ENCODE measurements around the gene CIAO3.

The CIAO3 gene

DNA sequence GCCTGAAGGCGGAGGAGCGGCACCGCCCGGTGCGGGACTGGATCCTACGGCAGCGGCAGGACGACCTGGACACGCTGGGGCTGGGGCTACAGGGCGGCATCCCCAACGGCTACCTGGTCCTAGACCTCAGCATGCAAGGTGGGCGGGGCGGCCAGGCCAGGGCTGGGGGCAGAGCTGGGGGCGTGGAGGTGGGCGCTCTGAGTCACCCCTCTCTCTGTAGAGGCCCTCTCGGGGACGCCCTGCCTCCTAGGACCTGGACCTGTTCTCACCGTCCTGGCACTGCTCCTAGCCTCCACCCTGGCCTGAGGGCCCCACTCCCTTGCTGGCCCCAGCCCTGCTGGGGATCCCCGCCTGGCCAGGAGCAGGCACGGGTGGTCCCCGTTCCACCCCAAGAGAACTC is 27.6 kb upstream of the CIAO3 start:
- H3K4me3 ChIP-seq (ENCODE audit: low read depth, low read length), result no peak overlapping the region
- DNase-seq (ENCODE audit: low read depth), result no peak
- TF ChIP-seq, protein P1, sequence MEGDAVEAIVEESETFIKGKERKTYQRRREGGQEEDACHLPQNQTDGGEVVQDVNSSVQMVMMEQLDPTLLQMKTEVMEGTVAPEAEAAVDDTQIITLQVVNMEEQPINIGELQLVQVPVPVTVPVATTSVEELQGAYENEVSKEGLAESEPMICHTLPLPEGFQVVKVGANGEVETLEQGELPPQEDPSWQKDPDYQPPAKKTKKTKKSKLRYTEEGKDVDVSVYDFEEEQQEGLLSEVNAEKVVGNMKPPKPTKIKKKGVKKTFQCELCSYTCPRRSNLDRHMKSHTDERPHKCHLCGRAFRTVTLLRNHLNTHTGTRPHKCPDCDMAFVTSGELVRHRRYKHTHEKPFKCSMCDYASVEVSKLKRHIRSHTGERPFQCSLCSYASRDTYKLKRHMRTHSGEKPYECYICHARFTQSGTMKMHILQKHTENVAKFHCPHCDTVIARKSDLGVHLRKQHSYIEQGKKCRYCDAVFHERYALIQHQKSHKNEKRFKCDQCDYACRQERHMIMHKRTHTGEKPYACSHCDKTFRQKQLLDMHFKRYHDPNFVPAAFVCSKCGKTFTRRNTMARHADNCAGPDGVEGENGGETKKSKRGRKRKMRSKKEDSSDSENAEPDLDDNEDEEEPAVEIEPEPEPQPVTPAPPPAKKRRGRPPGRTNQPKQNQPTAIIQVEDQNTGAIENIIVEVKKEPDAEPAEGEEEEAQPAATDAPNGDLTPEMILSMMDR (IDR thresholded peaks at IDR 0.05; ENCODE audit: low read depth, low read length, missing control alignments), result no peak

DNA sequence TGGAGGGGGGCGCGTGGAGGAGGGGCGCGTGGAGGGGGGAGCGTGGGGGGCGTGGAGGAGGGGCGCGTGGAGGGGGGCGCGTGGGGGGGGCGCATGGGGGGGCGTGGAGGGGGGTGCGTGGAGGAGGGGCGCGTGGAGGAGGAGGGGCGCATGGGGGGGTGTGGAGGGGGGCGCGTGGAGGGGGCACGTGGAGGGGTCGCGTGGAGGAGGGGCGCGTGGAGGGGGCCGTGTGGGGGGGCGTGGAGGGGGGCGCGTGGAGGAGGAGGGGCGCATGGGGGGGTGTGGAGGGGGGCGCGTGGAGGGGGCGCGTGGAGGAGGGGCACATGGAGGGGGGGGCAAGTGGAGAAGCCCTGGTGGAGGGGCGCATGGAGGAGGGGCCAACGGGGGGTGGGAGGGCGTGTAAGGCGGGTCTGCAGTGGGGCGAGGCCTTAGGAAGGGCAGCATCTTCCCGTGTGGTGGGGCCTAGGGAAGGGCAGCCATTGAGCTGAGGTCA is 27.0 kb upstream of the CIAO3 start:
- TF ChIP-seq, protein P1 (IDR thresholded peaks at IDR 0.05; ENCODE audit: low read depth, low read length, missing control alignments), result no peak
- no peak overlapping the region for H3K4me3 ChIP-seq (ENCODE audit: low read depth, low read length)
- no peak for DNase-seq (ENCODE audit: low read depth)

DNA sequence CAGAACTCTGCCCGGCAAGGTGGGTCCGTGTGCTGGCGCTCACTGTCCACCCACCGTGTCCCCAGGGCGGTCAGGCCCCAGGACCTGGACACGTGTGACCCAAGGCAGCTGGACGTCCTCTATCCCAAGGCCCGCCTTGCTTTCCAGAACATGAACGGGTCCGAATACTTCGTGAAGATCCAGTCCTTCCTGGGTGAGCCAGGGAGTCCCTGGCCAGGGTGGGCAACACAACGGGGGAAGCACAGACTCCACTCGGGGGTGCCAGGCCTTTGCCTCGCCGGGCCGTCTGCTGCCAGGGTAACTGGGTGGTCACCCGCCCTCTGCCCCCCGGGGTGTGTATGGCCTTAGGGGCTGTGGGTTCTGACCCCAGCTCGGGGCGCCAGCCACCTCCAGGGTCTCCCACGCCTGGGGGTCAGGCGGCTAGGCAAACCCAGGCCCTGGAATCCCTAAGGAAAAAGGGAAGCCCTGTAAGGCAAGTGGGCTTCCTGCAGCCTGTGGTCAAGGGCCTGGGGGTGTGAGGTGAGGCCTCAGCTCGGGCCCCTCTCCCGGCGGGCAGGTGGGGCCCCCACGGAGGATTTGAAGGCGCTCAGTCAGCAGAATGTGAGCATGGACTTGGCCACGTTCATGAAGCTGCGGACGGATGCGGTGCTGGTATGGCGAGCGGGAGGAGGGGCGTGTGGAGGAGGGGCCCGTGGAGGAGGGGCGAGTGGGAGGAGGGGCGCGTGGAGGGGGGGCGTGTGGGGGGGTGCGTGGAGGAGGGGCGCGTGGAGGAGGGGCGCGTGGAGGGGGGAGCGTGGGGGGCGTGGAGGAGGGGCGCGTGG is 26.2 kb upstream of the CIAO3 start:
- no peak for DNase-seq (ENCODE audit: low read depth)
- TF ChIP-seq, protein P1 (IDR thresholded peaks at IDR 0.05; ENCODE audit: low read depth, low read length, missing control alignments), result no peak
- no peak overlapping the region for H3K4me3 ChIP-seq (ENCODE audit: low read depth, low read length)

DNA sequence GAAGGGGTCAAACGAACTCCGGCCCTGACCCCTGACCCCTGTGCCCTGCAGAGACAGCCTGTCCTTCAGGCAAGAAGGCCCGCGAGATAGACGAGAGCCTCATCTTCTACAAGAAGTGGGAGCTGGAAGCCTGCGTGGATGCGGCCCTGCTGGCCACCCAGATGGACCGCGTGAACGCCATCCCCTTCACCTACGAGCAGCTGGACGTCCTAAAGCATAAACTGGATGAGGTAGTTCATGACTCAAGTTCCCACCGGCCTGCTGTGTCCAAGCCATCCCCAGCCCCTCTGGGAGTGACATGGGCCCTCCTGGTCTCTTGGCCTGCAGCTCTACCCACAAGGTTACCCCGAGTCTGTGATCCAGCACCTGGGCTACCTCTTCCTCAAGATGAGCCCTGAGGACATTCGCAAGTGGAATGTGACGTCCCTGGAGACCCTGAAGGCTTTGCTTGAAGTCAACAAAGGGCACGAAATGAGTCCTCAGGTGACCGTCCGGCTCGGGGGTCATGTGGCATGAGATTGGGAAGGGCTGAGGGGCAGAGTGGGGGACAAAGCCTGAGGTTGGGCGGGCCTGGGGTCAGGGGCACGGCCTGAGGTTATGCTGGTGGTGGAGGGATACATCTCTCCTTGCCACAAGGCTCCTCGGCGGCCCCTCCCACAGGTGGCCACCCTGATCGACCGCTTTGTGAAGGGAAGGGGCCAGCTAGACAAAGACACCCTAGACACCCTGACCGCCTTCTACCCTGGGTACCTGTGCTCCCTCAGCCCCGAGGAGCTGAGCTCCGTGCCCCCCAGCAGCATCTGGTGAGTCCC is 25.4 kb upstream of the CIAO3 start:
- TF ChIP-seq, protein P1 (IDR thresholded peaks at IDR 0.05; ENCODE audit: low read depth, low read length, missing control alignments), result no peak
- no peak for DNase-seq (ENCODE audit: low read depth)
- no peak overlapping the region for H3K4me3 ChIP-seq (ENCODE audit: low read depth, low read length)

DNA sequence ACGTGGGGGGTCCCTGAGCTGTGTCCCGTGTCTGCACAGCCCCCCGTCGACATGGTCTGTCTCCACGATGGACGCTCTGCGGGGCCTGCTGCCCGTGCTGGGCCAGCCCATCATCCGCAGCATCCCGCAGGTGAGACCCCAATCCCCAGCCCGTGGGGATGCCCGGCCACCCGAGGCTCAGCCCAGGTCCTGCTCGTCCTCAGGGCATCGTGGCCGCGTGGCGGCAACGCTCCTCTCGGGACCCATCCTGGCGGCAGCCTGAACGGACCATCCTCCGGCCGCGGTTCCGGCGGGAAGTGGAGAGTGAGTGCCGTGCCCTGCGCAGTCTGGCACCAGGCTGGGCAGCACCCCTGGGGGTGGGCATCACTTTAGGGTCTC is 24.7 kb upstream of the CIAO3 start:
- TF ChIP-seq, protein P1 (IDR thresholded peaks at IDR 0.05; ENCODE audit: low read depth, low read length, missing control alignments), result no peak
- H3K4me3 ChIP-seq (ENCODE audit: low read depth, low read length), result no peak overlapping the region
- no peak for DNase-seq (ENCODE audit: low read depth)

DNA sequence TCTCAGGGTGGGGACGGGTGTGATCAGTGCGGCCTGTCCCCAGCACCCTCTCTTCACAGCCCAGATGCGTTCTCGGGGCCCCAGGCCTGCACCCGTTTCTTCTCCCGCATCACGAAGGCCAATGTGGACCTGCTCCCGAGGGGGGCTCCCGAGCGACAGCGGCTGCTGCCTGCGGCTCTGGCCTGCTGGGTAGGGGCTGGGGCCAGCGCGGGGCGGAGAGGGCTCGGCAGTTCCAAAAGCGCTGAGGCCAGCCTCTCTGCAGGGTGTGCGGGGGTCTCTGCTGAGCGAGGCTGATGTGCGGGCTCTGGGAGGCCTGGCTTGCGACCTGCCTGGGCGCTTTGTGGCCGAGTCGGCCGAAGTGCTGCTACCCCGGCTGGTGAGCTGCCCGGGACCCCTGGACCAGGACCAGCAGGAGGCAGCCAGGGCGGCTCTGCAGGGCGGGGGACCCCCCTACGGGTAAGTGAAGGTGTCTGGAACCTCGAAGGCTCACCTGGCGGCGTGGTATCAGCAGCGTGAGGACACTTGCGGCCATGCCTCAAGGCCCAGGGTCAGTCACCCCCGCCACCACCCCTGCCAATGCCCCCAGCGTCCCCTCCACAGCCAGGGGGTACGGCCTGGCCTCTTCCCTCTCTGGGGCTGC is 24.2 kb upstream of the CIAO3 start:
- TF ChIP-seq, protein P1 (IDR thresholded peaks at IDR 0.05; ENCODE audit: low read depth, low read length, missing control alignments), result no peak
- no peak overlapping the region for H3K4me3 ChIP-seq (ENCODE audit: low read depth, low read length)
- DNase-seq (ENCODE audit: low read depth), result no peak
